GM23338 (cell line): ENCODE data around the gene CDHR5. TPM values are rescaled to one million over a fixed set of nuclear protein-coding genes. Genes with fewer than 3 reads are reported as not detected.

Experiments used
- ATAC-seq: fragments of 200-7000 bp; cut with Tn5 transposase; 3 replicates; pipeline ENCODE4 v1.9.1; 2020
- DNase-seq: peaks from one replicate; pipeline ENCODE4 v3.0.0-alpha.2; 2015; ENCODE audit warnings: low spot score
- H2AFZ ChIP-seq: fragments of 200-600 bp; sonication (generic); 2 replicates; pipeline ENCODE4 v1.8.0; 2016; ENCODE audit warnings: antibody characterized with exemption, mild to moderate bottlenecking, moderate library complexity
- H3F3A ChIP-seq: fragments of 200-600 bp; sonication (generic); replicated peaks from 2 replicates; pipeline ENCODE4 v1.8.0; 2017; ENCODE audit warnings: antibody characterized with exemption, mixed run types, low read depth
- H3K27ac ChIP-seq: fragments of 200-600 bp; sonication (generic); 2 replicates; pipeline ENCODE4 v1.6.1; 2016; ENCODE audit warnings: low read depth
- H3K27me3 ChIP-seq: fragments of 200-600 bp; sonication (generic); 2 replicates; pipeline ENCODE4 v1.8.0; 2016; ENCODE audit warnings: mild to moderate bottlenecking, mixed run types, moderate library complexity; ENCODE audit not compliant: insufficient read depth
- H3K36me3 ChIP-seq: fragments of 200-600 bp; sonication (generic); 2 replicates; pipeline ENCODE4 v1.8.0; 2016; ENCODE audit warnings: mild to moderate bottlenecking; ENCODE audit not compliant: insufficient read depth
- H3K4me1 ChIP-seq: fragments of 200-600 bp; sonication (generic); 2 replicates; pipeline ENCODE4 v1.8.0; 2016; ENCODE audit warnings: mild to moderate bottlenecking, moderate library complexity; ENCODE audit not compliant: insufficient read depth
- H3K4me2 ChIP-seq: fragments of 200-600 bp; sonication (generic); 2 replicates; pipeline ENCODE4 v1.7.1; 2017; ENCODE audit warnings: mixed run types
- H3K4me3 ChIP-seq: fragments of 200-600 bp; sonication (generic); 2 replicates; pipeline ENCODE4 v1.6.1; 2016; ENCODE audit warnings: mixed run types
- H3K79me2 ChIP-seq: fragments of 200-600 bp; sonication (generic); replicated peaks from 2 replicates; pipeline ENCODE4 v1.8.0; 2017; ENCODE audit warnings: mild to moderate bottlenecking; ENCODE audit not compliant: insufficient read depth
- H3K9me2 ChIP-seq: fragments of 200-600 bp; sonication (generic); 2 replicates; pipeline ENCODE4 v1.8.0; 2017; ENCODE audit not compliant: insufficient read depth
- H4K20me1 ChIP-seq: fragments of 200-600 bp; sonication (generic); replicated peaks from 2 replicates; pipeline ENCODE4 v1.8.0; 2017; ENCODE audit warnings: mild to moderate bottlenecking; ENCODE audit not compliant: insufficient read depth
- H3K27ac Mint-ChIP-seq: 2 replicates; pipeline ENCODE4 v1.8.0; 2020; ENCODE audit warnings: inconsistent platforms, mild to moderate bottlenecking, moderate library complexity, mixed read lengths
- H3K27me3 Mint-ChIP-seq: 3 replicates; pipeline ENCODE4 v1.8.0; 2022; ENCODE audit warnings: low read depth, mild to moderate bottlenecking, moderate library complexity, mixed read lengths, inconsistent platforms; ENCODE audit not compliant: insufficient read depth, poor library complexity
- H3K36me3 Mint-ChIP-seq: 3 replicates; pipeline ENCODE4 v1.8.0; 2021; ENCODE audit warnings: low read depth, mild to moderate bottlenecking, inconsistent platforms, moderate library complexity, mixed read lengths
- H3K4me1 Mint-ChIP-seq: 3 replicates; pipeline ENCODE4 v1.8.0; 2020; ENCODE audit warnings: mild to moderate bottlenecking, inconsistent platforms, mixed read lengths
- H3K4me3 Mint-ChIP-seq: 3 replicates; pipeline ENCODE4 v1.8.0; 2021; ENCODE audit warnings: moderate library complexity, mild to moderate bottlenecking, inconsistent platforms, mixed read lengths
- H3K9me3 Mint-ChIP-seq: 3 replicates; pipeline ENCODE4 v1.8.0; 2020; ENCODE audit warnings: moderate library complexity, mild to moderate bottlenecking, inconsistent platforms, mixed read lengths
- EZH2phosphoT487 ChIP-seq: fragments of 200-600 bp; sonication (generic); IDR thresholded peaks from one replicate; pipeline ENCODE4 v1.8.1; 2018; ENCODE audit warnings: antibody characterized with exemption; ENCODE audit not compliant: unreplicated experiment
- JUNB ChIP-seq: IDR thresholded peaks from one replicate; pipeline ENCODE4 v1.6.1; 2016; ENCODE audit warnings: antibody characterized with exemption; ENCODE audit not compliant: unreplicated experiment
- POLR2AphosphoS5 ChIP-seq: IDR thresholded peaks from 2 replicates; pipeline ENCODE4 v1.6.1; 2016; ENCODE audit warnings: antibody characterized with exemption, low read depth
- STAT1 ChIP-seq: IDR thresholded peaks from one replicate; pipeline ENCODE4 v1.6.1; 2016; ENCODE audit warnings: antibody characterized with exemption; ENCODE audit not compliant: unreplicated experiment
- ZNF462 ChIP-seq: fragments of 250-450 bp; sonication (Bioruptor Pico); IDR thresholded peaks from 2 replicates; pipeline ENCODE4 v1.5.0; 2020; ENCODE audit warnings: mild to moderate bottlenecking, moderate library complexity
- polyA plus RNA-seq: library from polyadenylated mRNA; unstranded; fragments of >200 nt; fragmentation: Nextera tagmentation; extraction: Ambion mirVana; gene quantifications from 2 replicates; pipeline ENCODE4 v1.2.1, GENCODE V29; 2016
- total RNA-seq: library from RNA; depleted of rRNA; stranded (reverse); fragments of >200 nt; shearing (Covaris generic); gene quantifications from 2 replicates; pipeline ENCODE4 v1.2.3, GENCODE V29; 2014
- TF ChIP-seq, protein P1 (sequence below), 2 experiments: fragments of 200-600 bp in 1 of 2; sonication (generic) in 1 of 2; conservative IDR thresholded peaks; 2 replicates each; pipeline versions ENCODE4 v1.5.1 to v1.6.1; 2016 to 2017; ENCODE audit warnings: antibody characterized with exemption in 2 of 2, low read depth in 2 of 2, mild to moderate bottlenecking in 2 of 2, moderate library complexity in 1 of 2
- TF ChIP-seq, protein P2 (sequence below): IDR thresholded peaks from 2 replicates; pipeline ENCODE4 v1.6.1; 2016; ENCODE audit warnings: antibody characterized with exemption
- TF ChIP-seq, protein P3 (sequence below): IDR thresholded peaks from one replicate; pipeline ENCODE4 v1.6.1; 2018; ENCODE audit warnings: antibody characterized with exemption; ENCODE audit not compliant: unreplicated experiment

CDHR5 gene
- total and polyA plus RNA-seq, 2 experiments from 2014 or later: not detected

GRCh38 chr11:589798-590197 is 35.0 kb downstream of the CDHR5 start:
- no peaks in the 10 kb centered on the region; the same call in 2 of the 3 replicates for H3K4me1 Mint-ChIP-seq
- H3K27me3 Mint-ChIP-seq: peaks cover 14% of the 10 kb centered on the region

DNA sequence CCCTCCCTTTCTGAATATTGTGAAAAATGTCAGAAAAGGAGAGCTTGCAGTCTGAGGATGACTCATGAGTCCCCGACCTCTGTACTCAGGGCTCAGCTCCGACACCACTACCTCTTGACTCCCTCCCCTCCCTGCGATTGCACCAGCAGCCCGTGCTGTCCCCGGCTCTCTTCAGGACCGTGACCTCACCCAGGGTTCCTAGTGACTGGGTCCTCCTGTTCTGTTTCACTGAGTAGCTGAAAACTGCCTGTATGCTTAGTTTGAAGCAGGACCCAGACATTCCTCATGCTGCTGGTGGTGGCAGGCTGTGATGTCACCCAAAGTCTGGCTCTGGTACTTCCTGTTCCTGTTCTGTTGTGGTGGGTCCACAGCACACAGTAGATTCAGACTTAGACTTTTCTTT is 36.8 kb downstream of the CDHR5 start:
- peaks cover 63% of the 10 kb centered on the region for H3K36me3 Mint-ChIP-seq
- Histone ChIP-seq H3K27me3 (no peaks in the 10 kb centered on the region), H3K4me1 (no peaks in the 10 kb centered on the region), H2AFZ (no peak overlapping the region), H3F3A (peaks cover 13% of the 10 kb centered on the region), H4K20me1 (peaks cover 13% of the 10 kb centered on the region), H3K4me3 (no peak overlapping the region), H3K4me2 (no peak overlapping the region), H3K9me2 (no peaks in the 10 kb centered on the region), H3K36me3 (peaks cover 20% of the 10 kb centered on the region; the same call in 1 of the 2 replicates), H3K27ac (no peak overlapping the region), H3K79me2 (peaks cover 23% of the 10 kb centered on the region)
- no peaks in the 10 kb centered on the region; the same call in 2 of the 3 replicates for H3K9me3 Mint-ChIP-seq
- no peak overlapping the region for H3K4me3 Mint-ChIP-seq
- H3K27ac Mint-ChIP-seq: no peak overlapping the region
- no peak for ATAC-seq
- no peak for DNase-seq
- H3K4me1 Mint-ChIP-seq: no peaks in the 10 kb centered on the region; the same call in 2 of the 3 replicates
- peaks cover 12% of the 10 kb centered on the region for H3K27me3 Mint-ChIP-seq
- TF ChIP-seq, protein P1, sequence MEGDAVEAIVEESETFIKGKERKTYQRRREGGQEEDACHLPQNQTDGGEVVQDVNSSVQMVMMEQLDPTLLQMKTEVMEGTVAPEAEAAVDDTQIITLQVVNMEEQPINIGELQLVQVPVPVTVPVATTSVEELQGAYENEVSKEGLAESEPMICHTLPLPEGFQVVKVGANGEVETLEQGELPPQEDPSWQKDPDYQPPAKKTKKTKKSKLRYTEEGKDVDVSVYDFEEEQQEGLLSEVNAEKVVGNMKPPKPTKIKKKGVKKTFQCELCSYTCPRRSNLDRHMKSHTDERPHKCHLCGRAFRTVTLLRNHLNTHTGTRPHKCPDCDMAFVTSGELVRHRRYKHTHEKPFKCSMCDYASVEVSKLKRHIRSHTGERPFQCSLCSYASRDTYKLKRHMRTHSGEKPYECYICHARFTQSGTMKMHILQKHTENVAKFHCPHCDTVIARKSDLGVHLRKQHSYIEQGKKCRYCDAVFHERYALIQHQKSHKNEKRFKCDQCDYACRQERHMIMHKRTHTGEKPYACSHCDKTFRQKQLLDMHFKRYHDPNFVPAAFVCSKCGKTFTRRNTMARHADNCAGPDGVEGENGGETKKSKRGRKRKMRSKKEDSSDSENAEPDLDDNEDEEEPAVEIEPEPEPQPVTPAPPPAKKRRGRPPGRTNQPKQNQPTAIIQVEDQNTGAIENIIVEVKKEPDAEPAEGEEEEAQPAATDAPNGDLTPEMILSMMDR (conservative IDR thresholded peaks at IDR 0.05; ENCODE audit: low read depth in 2 of 2): no peak
- TF ChIP-seq EZH2phosphoT487 (no peak), STAT1 (no peak), POLR2AphosphoS5 (no peak), ZNF462 (CRISPR knock-in tag) (no peak)
- TF ChIP-seq, protein P2, sequence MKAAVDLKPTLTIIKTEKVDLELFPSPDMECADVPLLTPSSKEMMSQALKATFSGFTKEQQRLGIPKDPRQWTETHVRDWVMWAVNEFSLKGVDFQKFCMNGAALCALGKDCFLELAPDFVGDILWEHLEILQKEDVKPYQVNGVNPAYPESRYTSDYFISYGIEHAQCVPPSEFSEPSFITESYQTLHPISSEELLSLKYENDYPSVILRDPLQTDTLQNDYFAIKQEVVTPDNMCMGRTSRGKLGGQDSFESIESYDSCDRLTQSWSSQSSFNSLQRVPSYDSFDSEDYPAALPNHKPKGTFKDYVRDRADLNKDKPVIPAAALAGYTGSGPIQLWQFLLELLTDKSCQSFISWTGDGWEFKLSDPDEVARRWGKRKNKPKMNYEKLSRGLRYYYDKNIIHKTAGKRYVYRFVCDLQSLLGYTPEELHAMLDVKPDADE: no peak

More at GRCh38 chr11:589798-590197, 35.0 kb downstream of the CDHR5 start:
- H3K4me2 ChIP-seq: no peak overlapping the region
- H4K20me1 ChIP-seq: peaks cover 15% of the 10 kb centered on the region
- no peaks in the 10 kb centered on the region for H3K9me2 ChIP-seq
- H3K27ac ChIP-seq: no peak overlapping the region
- no peaks in the 10 kb centered on the region for H3K27me3 ChIP-seq
- H2AFZ ChIP-seq: no peak overlapping the region
- H3F3A ChIP-seq: peaks cover 15% of the 10 kb centered on the region
- TF ChIP-seq, protein P3, sequence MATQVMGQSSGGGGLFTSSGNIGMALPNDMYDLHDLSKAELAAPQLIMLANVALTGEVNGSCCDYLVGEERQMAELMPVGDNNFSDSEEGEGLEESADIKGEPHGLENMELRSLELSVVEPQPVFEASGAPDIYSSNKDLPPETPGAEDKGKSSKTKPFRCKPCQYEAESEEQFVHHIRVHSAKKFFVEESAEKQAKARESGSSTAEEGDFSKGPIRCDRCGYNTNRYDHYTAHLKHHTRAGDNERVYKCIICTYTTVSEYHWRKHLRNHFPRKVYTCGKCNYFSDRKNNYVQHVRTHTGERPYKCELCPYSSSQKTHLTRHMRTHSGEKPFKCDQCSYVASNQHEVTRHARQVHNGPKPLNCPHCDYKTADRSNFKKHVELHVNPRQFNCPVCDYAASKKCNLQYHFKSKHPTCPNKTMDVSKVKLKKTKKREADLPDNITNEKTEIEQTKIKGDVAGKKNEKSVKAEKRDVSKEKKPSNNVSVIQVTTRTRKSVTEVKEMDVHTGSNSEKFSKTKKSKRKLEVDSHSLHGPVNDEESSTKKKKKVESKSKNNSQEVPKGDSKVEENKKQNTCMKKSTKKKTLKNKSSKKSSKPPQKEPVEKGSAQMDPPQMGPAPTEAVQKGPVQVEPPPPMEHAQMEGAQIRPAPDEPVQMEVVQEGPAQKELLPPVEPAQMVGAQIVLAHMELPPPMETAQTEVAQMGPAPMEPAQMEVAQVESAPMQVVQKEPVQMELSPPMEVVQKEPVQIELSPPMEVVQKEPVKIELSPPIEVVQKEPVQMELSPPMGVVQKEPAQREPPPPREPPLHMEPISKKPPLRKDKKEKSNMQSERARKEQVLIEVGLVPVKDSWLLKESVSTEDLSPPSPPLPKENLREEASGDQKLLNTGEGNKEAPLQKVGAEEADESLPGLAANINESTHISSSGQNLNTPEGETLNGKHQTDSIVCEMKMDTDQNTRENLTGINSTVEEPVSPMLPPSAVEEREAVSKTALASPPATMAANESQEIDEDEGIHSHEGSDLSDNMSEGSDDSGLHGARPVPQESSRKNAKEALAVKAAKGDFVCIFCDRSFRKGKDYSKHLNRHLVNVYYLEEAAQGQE: no peak
- no peak for TF ChIP-seq JUNB
- no peak overlapping the region; the same call in 1 of the 2 replicates for H3K27ac Mint-ChIP-seq
- no peak overlapping the region for H3K4me3 Mint-ChIP-seq
- ATAC-seq (no peak), DNase-seq (no peak)
- peaks cover 74% of the 10 kb centered on the region for H3K36me3 Mint-ChIP-seq
- H3K9me3 Mint-ChIP-seq: no peaks in the 10 kb centered on the region; the same call in 2 of the 3 replicates
- H3K4me1 ChIP-seq: no peaks in the 10 kb centered on the region
- peaks cover 19% of the 10 kb centered on the region; the same call in 1 of the 2 replicates for H3K36me3 ChIP-seq
- H3K4me3 ChIP-seq: no peak overlapping the region
- H3K79me2 ChIP-seq: peaks cover 15% of the 10 kb centered on the region; the same call in 1 of the 2 replicates
